ENCODE measurements around the gene KIFC1.
A peak's percentile ranks its signal among the peaks of the same experiment; 100 is the strongest.
"Not testable (repeated sequence)": the region's sequence is repeated elsewhere in the genome, so short reads cannot be mapped to it uniquely, and the experiment has no call there.

The KIFC1 gene

DNA sequence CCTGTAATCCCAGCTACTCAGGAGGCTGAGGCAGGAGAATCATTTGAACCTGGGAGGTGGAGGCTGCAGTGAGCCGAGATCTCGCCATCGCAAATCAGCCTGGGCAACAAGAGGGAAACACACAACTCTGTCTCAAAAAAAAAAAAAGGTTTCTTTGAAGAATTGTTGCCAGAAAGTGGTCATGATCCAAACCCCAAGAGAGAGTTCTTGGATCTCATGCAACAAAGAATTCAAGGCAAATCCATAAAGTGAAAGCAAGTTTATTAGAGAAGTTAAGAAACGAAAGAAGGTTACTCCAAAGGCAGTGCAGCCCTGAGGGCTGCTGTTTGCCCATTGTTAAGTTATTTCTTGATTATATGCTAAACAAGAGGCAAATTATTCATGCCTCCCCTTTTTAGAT lies 14.5 kb upstream of the KIFC1 start:
- DNase-seq: no peak

DNA sequence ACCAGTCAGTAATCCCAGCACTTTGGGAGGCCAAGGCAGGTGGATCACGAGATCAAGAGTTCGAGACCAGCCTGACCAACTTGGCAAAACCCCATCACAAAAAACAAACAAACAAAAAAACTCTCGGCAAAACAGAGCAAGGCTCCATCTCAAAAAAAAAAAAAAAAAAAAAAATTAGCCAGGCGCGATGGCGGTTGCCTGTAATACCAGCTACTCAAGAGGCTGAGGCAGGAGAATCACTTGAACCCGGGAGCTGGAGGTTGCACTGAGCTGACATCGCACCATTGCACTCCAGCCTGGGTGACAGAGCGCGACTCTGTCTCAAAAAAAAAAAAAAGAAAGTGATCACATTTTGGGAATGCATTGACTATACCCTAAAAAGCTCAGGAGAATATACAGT lies 12.4 kb upstream of the KIFC1 start:
- DNase-seq: not testable (repeated sequence)

DNA sequence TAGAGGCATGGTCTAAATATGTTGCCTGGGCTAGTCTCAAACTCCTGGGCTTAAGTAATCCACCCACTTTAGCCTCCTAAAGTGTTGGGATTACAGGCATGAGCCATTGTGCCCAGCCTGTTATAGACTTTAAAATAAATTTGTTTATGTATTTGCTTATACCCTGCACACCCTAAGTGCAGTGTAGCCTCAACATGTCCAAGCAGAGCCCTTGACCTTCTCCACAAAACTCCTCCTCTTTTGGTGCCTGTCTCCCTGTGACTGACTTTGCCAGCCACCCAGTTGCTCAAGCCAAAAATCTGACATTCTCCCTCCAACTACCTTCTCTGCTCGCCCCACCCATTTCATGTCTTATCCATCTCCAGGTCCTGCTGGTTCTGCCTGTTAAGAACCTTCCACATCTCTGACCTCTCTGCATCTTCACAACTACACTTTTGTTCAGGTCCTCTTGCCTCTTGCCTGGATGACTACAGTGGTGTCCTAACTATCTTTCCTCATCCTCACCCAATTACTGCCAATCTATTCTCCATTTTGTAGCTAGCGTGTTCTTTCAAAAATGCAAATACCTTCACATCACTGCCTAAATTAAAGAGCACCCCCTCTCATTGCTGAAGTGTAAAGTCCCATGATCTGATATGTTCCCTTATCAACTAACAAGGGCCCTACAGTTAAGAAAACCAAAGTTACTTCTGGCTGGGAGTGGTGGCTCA lies 11.2 kb upstream of the KIFC1 start:
- DNase-seq: no peak

DNA sequence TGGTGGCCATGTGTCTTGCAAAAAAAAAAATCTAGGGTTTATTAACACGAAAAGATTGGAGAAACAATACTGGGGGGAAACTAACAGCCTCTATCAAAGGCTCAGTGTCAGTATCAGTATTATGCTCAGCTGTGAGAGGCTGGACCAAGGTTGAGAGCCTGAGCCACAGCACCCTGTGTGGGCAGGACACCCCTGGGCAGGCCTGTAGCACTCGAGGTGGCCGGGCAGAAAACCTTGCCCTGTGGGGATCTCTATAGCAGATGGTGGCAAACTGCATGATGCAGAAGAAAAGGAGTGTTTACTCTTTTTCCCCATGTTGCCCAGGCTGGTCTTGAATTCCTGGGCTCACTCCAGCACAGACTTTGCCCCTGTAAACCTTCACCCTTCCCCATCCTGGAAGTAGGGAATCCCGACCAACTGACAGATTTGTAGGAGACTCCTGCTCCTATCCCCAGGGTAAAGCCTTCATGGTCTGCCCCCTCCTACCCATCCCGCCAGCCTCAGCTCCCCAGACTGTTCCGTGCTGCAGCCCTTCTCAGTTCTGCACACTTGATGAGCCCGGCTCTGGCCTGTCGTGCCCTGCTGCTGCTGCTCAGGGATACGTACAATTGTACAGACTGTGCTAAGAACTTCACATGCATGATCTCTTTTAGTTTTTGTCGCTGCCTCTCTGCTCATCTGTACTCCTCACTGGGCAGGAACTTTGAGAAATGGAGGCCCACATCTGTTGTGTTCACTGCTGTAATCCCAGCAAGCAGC lies 8.0 kb upstream of the KIFC1 start:
- no peak for DNase-seq

DNA sequence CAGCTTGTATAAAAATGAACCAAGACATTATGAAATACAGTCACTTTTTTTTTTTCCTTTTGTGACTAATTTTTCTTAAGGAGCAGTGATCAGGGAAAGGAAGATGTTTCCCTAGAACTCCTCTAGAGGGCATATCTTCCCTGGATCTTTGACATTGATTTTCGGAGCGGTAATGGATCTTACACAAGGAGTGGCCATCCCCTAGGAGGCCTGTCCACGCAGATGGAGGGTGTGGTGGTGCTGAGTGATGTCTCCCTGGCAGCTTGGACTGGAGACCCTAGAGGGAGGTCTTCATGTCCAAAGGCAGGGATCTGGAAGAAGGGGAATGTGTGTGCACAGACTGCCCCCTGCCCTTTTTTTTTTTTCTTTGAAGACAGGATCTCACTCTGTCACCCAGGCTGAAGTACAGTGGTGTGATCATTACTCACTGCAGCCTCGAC lies 7.0 kb upstream of the KIFC1 start:
- DNase-seq: no peak

DNA sequence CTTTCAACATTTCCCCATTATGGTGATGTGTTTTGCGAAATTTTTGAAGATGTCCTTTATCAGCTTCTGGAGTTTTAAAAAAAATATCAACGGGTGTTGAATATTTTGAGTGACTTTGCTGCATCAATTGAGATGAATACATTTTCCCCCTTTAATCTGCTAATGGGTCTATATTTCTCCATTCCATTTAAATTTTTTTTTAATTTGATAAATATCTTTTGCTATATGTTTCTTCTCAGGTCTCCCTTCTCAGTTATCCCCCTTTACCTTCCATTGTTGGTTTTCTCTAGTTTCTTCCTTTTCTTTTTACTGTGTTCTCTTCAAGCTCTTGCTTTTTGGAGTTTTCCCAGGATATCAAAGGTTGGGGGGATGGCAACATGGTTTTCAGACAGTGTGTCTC lies 1.4 kb upstream of the KIFC1 start:
- DNase-seq: no peak

DNA sequence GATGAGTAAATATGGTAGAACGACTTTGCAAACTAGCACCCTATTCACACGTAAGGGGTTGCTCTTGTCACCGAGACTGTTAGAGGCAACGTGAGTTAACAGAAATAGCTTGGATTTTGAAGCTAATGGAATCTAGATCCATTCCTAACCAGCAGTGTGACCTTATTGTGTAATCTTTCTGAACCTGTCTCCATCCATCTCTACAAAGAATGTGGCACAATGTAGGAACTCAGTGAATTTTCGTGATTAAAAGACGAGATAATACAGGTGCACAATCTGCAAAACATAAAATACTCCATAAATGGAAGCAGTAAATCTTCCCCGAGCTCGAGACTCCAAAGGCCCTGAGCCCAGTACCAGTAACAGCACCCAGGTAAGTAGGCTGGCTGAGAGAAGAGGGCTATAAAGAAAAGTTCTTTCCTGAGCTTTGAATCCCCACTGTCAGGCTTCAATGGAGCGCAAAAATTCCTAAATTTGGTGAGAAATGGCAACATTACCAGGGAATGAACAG lies 801 bp upstream of the KIFC1 start:
- DNase-seq: no peak

DNA sequence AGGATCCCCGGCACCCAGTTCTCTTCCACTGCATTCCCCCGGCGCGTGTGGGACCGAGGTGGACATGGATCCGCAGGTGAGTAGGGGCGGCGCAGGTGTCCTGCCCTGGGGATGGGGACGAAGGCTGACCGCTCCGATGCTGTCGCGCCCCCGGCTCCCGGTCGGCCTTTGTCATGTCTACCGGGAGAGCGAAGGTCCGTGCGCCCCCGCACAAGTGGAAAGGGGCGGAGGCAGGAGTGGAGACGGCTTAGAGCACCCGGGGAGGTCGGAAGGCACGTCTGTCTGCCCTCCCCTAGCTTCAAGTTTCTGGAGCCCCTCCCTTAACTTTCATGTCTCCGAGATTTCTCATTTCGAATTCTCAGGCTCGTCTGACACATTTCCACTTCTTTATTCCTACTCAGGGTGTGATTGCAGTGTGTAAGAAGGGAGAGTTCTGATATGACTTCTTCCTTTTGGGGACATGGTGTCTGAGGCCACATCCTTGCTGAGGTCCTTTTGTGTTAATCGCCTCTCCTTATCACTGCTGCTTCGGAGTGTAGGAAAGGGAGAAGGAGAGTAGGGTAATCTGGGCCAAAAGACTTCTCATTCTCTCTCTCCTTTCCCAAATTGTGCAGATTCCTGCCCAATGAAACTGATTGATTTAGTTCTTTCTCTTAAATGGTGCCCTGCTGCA lies 435 bp downstream of the KIFC1 start:
- no peak for DNase-seq

DNA sequence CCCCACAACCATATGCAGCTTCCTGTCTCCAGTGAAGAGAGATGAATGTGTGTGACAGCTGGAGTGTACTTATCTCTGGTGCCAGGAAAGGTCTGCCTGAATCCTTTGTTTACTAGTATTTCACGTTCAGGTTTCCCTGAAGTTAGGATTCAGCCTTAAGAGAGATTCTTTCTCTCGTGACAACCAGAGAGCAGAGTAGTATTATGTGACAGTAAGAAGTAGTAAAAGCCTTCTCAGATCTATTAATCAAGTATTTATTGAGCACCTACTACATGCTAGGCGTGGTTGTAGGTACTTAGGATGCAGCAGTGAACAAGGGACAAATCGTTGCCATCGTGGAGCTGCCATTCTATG lies 949 bp downstream of the KIFC1 start:
- no peak for DNase-seq

DNA sequence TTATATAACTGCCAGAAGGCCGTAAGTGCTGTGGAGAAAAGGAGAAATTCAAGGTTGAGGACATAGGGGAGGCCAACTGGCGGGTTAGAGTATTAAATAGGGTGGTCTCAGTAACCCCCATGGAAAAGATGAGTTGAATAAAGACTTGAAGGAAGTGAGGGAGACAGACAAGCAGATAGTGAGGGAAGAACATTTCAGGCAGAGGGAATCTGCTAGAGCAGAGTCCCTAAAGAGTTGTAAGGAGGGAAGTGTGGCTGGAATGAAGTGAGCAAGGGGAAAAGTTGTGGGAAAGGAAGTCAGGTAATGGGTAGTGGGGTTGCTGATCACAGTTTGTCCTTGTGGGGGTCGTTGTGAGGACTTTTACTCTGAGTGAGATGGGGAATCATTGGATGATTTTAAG lies 1.4 kb downstream of the KIFC1 start:
- DNase-seq: no peak

DNA sequence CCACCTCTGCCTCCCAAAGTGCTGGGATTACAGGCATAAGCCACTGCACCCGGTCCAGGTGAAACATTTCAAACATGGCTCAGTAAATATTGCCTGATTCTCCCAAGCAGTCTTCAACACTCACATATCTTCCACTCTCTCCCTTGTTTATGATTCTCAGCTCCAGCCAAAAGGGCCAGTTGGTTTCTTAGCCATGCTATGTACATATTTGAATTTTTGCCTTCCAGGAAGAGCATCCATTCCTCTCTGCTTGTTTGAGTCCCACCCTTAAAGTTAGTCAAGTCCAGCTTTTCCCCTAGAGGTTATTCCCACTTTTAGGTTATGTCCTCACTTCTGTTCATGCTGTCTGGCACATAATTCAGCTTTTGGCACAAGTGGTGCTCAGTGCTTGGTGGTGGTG lies 5.9 kb downstream of the KIFC1 start:
- DNase-seq: no peak

DNA sequence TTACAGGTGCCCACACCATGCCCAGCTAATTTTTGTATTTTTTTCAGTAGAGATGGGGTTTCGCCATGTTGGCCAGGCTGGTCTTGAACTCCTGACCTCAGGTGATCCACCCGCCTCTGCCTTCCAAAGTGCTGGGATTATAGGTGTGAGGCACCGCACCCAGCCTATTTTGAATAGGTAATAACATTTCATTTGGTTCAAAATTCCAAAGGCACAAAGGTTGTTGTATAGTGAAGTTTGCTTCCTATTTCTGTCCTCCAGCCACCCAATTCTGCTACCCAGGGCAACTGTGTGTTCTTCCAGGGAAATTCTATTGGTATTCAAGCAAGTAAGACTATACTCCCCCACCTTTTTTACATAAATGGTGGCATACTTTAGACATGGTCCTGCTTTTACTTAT lies 7.0 kb downstream of the KIFC1 start:
- DNase-seq: not testable (repeated sequence)

DNA sequence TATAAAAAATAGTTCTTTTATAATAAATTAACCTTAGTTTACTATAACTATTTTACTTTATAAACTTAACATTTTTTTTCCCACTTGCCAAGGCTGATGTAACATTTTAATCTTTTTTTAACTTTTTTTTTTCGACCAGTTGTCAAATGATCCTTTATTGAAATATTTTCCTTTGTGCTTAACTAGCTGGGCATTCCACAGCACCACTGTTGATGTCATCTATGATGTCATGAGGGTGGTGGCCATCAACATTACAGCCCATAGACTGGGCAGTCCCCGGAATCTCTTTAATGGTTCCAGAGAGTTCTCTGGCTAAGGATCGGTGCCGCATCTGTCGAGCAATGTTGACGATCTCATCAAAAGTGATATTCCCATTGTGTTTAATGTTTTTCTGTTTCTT lies 8.3 kb downstream of the KIFC1 start:
- not testable (repeated sequence) for DNase-seq

DNA sequence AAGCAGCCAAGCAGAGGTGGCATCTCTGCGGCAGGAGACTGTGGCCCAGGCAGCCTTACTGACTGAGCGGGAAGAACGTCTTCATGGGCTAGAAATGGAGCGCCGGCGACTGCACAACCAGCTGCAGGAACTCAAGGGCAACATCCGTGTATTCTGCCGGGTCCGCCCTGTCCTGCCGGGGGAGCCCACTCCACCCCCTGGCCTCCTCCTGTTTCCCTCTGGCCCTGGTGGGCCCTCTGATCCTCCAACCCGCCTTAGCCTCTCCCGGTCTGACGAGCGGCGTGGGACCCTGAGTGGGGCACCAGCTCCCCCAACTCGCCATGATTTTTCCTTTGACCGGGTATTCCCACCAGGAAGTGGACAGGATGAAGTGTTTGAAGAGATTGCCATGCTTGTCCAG lies 13.3 kb downstream of the KIFC1 start:
- DNase-seq: no peak

DNA sequence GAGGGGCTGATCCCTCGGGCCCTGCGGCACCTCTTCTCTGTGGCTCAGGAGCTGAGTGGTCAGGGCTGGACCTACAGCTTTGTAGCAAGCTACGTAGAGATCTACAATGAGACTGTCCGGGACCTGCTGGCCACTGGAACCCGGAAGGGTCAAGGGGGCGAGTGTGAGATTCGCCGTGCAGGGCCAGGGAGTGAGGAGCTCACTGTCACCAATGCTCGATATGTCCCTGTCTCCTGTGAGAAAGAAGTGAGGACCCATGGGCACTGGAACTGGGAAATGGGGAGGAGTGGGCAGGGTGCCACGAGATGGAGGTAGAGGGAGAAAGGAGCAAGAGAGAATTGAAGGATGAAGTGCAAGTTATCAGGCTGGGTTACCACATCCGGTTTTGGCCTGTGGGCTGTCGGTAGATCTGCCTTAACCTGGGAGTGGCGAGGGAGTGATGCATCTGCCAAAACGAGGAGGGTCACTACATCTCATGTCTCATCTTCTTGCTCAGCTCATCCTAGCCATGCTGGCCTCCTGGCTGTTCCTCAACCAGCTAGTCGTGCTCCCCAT lies 13.8 kb downstream of the KIFC1 start:
- DNase-seq: no peak

DNA sequence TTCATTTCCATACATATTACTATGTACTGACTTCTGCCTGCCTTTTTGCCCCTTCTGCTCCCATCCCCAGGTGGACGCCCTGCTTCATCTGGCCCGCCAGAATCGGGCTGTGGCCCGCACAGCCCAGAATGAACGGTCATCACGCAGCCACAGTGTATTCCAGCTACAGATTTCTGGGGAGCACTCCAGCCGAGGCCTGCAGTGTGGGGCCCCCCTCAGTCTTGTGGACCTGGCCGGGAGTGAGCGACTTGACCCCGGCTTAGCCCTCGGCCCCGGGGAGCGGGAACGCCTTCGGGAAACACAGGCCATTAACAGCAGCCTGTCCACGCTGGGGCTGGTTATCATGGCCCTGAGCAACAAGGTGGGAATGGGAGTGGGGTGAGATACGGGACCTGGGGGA lies 14.5 kb downstream of the KIFC1 start:
- DNase-seq: no peak

DNA sequence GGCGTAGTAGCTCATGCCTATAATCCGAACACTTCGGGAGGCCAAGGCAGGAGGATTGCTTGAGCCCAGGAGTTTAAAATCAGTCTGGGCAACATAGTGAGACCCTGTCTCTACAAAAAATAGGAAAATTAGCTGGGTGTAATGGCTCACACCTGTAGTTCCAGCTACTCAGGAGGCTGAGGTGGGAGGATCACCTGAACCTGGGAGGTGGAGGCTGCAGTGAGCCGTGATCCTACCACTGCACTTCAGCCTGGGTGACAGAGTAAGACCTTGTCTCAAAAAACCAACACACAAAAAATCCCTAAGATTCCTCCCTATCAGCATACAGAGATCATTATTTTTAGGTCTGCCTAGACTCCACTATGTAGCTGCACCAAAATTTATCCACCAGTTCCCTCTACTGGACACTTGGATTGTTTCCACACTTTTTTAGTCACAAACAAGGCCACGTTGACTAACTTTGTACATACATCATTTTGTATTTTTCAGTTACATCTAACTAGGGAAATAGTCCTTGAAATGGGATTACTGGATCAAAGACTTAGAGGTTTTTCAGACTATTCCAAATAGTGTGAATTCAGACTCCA lies 15.6 kb downstream of the KIFC1 start:
- DNase-seq: no peak

DNA sequence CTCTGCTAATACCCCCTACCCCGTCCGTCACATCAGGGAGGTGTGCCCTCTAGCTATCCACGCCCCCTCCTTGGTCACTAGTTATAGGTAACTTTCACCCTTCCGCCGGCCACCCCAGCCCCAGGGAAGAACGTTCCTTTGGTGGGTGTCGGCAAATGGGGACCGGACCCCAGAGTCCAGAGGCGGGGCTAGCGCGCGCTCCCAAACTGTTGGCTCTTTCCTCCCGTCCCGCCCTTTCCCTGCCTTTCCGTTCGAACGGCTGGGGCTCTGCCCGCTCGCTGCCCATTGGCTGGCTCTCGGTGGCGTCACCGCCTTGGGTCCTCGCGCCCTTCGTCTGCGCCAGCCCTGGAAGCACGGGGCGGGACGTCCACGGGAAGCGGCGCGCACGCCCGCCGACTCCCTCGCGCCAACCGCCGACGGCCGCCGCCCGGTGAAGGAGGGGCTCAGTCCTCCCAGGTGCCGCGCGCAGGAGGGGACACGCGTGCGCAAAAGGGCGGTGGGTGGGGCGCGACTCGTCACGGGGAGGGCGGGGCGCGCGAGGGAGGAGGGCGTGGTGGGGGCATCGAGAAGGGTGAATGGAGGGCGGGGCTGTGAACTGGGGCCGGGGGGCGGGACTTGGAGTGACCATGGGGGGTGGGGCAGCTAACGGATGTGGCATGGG lies 18.6 kb downstream of the KIFC1 start:
- peak; percentile 96 for DNase-seq

DNA sequence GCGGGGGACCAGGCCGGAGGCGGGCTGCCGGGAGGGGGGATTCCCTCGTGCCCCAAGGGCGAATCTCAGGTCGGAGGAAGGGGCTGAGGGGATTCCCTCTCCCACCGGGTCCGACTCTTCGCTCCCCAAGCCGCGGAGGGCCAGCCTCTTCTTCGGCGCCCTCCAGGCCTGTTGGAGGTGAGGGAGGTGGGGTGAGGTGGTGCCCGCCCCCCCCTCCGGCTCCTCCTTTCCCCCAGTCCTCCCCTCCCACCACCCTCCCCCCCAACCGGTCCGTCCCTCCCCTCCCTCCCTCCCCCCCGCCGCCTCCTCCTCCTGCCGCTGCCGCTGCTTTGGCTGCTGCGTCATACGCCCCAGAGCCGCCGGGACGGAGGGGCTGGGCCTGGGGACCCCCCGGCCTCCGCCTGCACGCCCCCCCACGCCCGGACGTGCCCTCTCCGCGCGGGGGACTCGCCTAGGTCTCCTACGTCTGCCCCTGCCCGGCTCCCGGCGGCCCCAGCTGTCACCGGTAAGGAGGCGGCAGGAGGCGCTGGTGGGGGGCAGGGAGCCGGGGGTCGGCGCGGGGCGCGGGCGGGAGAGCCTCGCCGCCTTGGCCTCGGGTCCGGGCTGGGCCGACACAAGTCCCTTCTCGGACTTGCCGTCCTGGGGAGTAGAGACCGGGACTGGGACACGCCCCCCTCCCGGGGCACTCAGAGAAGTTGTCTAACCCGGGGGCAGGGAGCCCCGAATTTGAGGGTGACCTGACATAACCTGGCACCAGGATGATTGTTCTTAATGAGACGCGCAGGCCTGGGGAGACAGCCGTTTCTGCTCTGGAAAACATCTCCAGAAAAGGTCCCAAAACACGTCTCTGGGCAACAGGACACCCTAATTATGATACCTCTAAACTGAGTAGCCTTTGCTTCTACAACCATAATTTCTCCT lies 19.3 kb downstream of the KIFC1 start, which contains the start of gene PHF1:
Gene PHF1, plus strand, starts transcription at position 304 of the 921 bp plus-strand sequence. CDS start 1,250 bp downstream, outside the sequence.
- no peak for DNase-seq

DNA sequence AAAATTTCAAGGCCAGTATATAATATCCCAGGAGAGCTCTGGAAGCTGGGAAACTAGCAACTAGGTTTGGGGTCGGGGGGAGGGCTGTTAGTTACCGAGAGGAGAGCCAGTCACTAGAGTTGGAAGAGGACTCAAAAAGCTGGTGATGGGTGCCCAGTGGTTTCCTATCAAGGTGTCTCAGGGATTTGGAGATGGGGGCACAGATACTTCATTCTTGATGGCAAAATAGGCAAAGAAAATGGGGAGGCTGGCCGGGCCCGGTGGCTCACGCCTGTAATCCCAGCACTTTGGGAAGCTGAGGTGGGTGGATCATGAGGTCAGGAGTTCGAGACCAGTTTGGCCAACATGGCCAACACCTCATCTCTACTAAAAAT lies 20.0 kb downstream of the KIFC1 start:
- DNase-seq: no peak

Data from DMS153 (cell line).